H1 (cell line): ENCODE results near the gene ASB8. TPM values are rescaled to one million over a fixed set of nuclear protein-coding genes. Genes with fewer than 3 reads are reported as not detected.

Experiments
- CTCF ChIA-PET: fragments of 300-600 bp; sonication (Branson Sonifier 250); formaldehyde crosslinking; loops from one replicate; lab custom pipeline; 2021; ENCODE audit not compliant: partially characterized antibody; lab: Charles Lee
- POLR2A ChIA-PET: fragments of 300-600 bp; sonication (Branson Sonifier 250); formaldehyde crosslinking; loops from one replicate; lab custom pipeline; 2021; ENCODE audit warnings: inconsistent platforms; ENCODE audit not compliant: partially characterized antibody; lab: Charles Lee
- DNase-seq, 2 experiments: peaks; one replicate each; pipeline versions ENCODE4 v3.0.0 to v3.0.0-alpha.2; 2010 to 2022; ENCODE audit warnings: low spot score in 2 of 2, low read depth in 1 of 2, mixed read lengths in 1 of 2
- FAIRE-seq: peaks from 2 replicates; lab custom pipeline; 2011; peaks lifted over from hg19 to GRCh38; lab: Jason Lieb, UNC
- H2AFZ ChIP-seq: 2 replicates; pipeline ENCODE4 v1.8.1; 2012; ENCODE audit warnings: low read length, inconsistent platforms
- H2AK5ac ChIP-seq: 2 replicates; pipeline ENCODE4 v1.6.1; 2013; ENCODE audit warnings: low read depth, low read length
- H2BK120ac ChIP-seq: replicated peaks from 2 replicates; pipeline ENCODE3; 2013; ENCODE audit warnings: low read depth, low read length, inconsistent platforms
- H2BK12ac ChIP-seq: 2 replicates; pipeline ENCODE4 v1.6.1; 2013; ENCODE audit warnings: low read depth, low read length
- H2BK15ac ChIP-seq: 2 replicates; pipeline ENCODE4 v1.6.1; 2013; ENCODE audit warnings: low read length
- H2BK20ac ChIP-seq: 2 replicates; pipeline ENCODE4 v1.6.1; 2013; ENCODE audit warnings: low read length
- H2BK5ac ChIP-seq: 2 replicates; pipeline ENCODE4 v1.6.1; 2013; ENCODE audit warnings: low read depth, low read length
- H3K14ac ChIP-seq: 2 replicates; pipeline ENCODE4 v1.6.1; 2013; ENCODE audit warnings: inconsistent platforms; ENCODE audit not compliant: insufficient read length
- H3K18ac ChIP-seq: 2 replicates; pipeline ENCODE4 v1.6.1; 2013; ENCODE audit warnings: low read length; ENCODE audit errors: extremely low read depth
- H3K23ac ChIP-seq: 2 replicates; pipeline ENCODE4 v1.6.1; 2013; ENCODE audit warnings: inconsistent platforms; ENCODE audit not compliant: insufficient read length
- H3K23me2 ChIP-seq: 2 replicates; pipeline ENCODE4 v1.6.1; 2013; ENCODE audit warnings: low read depth, low read length
- H3K27ac ChIP-seq: 2 replicates; pipeline ENCODE4 v1.6.1; 2011; ENCODE audit warnings: low read depth, low read length, inconsistent platforms
- H3K27me3 ChIP-seq, 4 experiments: replicated peaks in 1 of 4; 1 replicate in 1 of 4; 2 replicates in 3 of 4; pipeline versions ENCODE4 v1.6.1 to v1.8.1; 2011 to 2013; ENCODE audit warnings: low read length in 3 of 4, mild to moderate bottlenecking in 3 of 4, inconsistent platforms in 2 of 4, mixed read lengths in 2 of 4, moderate library complexity in 1 of 4; ENCODE audit not compliant: control insufficient read depth in 3 of 4, insufficient read depth in 3 of 4; ENCODE audit errors: extremely low read depth in 1 of 4
- H3K36me3 ChIP-seq, 4 experiments: 2 replicates each; pipeline versions ENCODE4 v1.6.1 to v1.8.1; 2011 to 2013; ENCODE audit warnings: mild to moderate bottlenecking in 4 of 4, low read length in 3 of 4, moderate library complexity in 2 of 4, control low read depth in 1 of 4, inconsistent platforms in 1 of 4; ENCODE audit not compliant: insufficient read depth in 4 of 4, control insufficient read depth in 2 of 4
- H3K4ac ChIP-seq: replicated peaks from 2 replicates; pipeline ENCODE3; 2013; ENCODE audit warnings: low read length, low read depth, mixed read lengths, inconsistent platforms; ENCODE audit not compliant: insufficient read length
- H3K4me1 ChIP-seq, 4 experiments: replicated peaks in 1 of 4; 1 replicate in 1 of 4; 2 replicates in 3 of 4; pipeline versions ENCODE4 v1.6.1 to v1.8.1; 2011 to 2013; ENCODE audit warnings: low read length in 3 of 4, inconsistent platforms in 2 of 4, mixed read lengths in 1 of 4; ENCODE audit not compliant: insufficient read depth in 4 of 4, control insufficient read depth in 3 of 4
- H3K4me2 ChIP-seq, 2 experiments: 2 replicates each; pipeline versions ENCODE4 v1.6.1 to v1.8.1; 2011 to 2013; ENCODE audit warnings: low read depth in 2 of 2, low read length in 2 of 2, control low read depth in 1 of 2, inconsistent platforms in 1 of 2, mild to moderate bottlenecking in 1 of 2; ENCODE audit not compliant: insufficient read depth in 1 of 2
- H3K4me3 ChIP-seq, 4 experiments: fragments of 200-600, 300-600 bp in 1 of 4; sonication (generic), shearing (Covaris generic), sonication (Bioruptor Twin) in 1 of 4; 2 replicates each; pipeline versions ENCODE4 v1.5.1 to v1.8.1; 2011 to 2016; ENCODE audit warnings: low read length in 4 of 4, low read depth in 3 of 4, control low read depth in 2 of 4, inconsistent platforms in 2 of 4, mild to moderate bottlenecking in 2 of 4, mixed read lengths in 1 of 4, moderate library complexity in 1 of 4; ENCODE audit not compliant: insufficient read depth in 2 of 4; ENCODE audit errors: extremely low read depth in 1 of 4
- H3K56ac ChIP-seq: replicated peaks from 2 replicates; pipeline ENCODE3; 2013; ENCODE audit warnings: low read depth, mild to moderate bottlenecking, mixed read lengths, low read length, inconsistent platforms; ENCODE audit not compliant: insufficient read length
- H3K79me1 ChIP-seq: 2 replicates; pipeline ENCODE4 v1.6.1; 2013; ENCODE audit warnings: low read depth, low read length, control low read depth
- H3K79me2 ChIP-seq, 2 experiments: 2 replicates each; pipeline versions ENCODE4 v1.6.1 to v1.8.1; 2012 to 2013; ENCODE audit warnings: low read length in 2 of 2, mild to moderate bottlenecking in 2 of 2, inconsistent platforms in 1 of 2; ENCODE audit not compliant: insufficient read depth in 2 of 2, control insufficient read depth in 1 of 2
- H3K9ac ChIP-seq, 4 experiments: replicated peaks in 1 of 4; 1 replicate in 1 of 4; 2 replicates in 3 of 4; pipeline versions ENCODE4 v1.6.1 to v1.8.1; 2011 to 2013; ENCODE audit warnings: low read depth in 3 of 4, low read length in 3 of 4, control low read depth in 2 of 4, mild to moderate bottlenecking in 2 of 4, moderate library complexity in 2 of 4, inconsistent platforms in 1 of 4; ENCODE audit errors: extremely low read depth in 1 of 4
- H3K9me3 ChIP-seq, 2 experiments: 2 replicates each; pipeline versions ENCODE4 v1.6.1 to v1.8.1; 2012 to 2013; ENCODE audit warnings: mild to moderate bottlenecking in 2 of 2, moderate library complexity in 2 of 2, control low read depth in 1 of 2, inconsistent platforms in 1 of 2, low read depth in 1 of 2, low read length in 1 of 2, mixed read lengths in 1 of 2; ENCODE audit not compliant: insufficient read depth in 2 of 2
- H4K20me1 ChIP-seq, 2 experiments: replicated peaks in 1 of 2; 2 replicates each; pipeline versions ENCODE3 to v1.8.1; 2011 to 2013; ENCODE audit warnings: inconsistent platforms in 2 of 2, low read length in 2 of 2, mild to moderate bottlenecking in 1 of 2; ENCODE audit not compliant: insufficient read depth in 2 of 2, control insufficient read depth in 1 of 2
- H4K5ac ChIP-seq: 2 replicates; pipeline ENCODE4 v1.6.1; 2013; ENCODE audit warnings: low read length, low read depth, mixed read lengths, inconsistent platforms; ENCODE audit not compliant: insufficient read length
- H4K8ac ChIP-seq: 2 replicates; pipeline ENCODE4 v1.8.0; 2013; ENCODE audit warnings: mild to moderate bottlenecking, moderate library complexity, low read length, inconsistent platforms; ENCODE audit not compliant: insufficient read depth; ENCODE audit errors: extremely low read depth
- H4K91ac ChIP-seq: replicated peaks from 2 replicates; pipeline ENCODE3; 2013; ENCODE audit warnings: low read length, mixed read lengths, inconsistent platforms; ENCODE audit not compliant: insufficient read length
- BRCA1 ChIP-seq: IDR thresholded peaks from 2 replicates; pipeline ENCODE4 v1.6.1; 2012; ENCODE audit warnings: low read depth, low read length, improper control_type of control experiment
- CHD1 ChIP-seq: IDR thresholded peaks from 2 replicates; pipeline ENCODE4 v1.6.1; 2012; ENCODE audit warnings: low read depth, low read length, improper control_type of control experiment
- GABPA ChIP-seq: IDR thresholded peaks from 2 replicates; pipeline ENCODE4 v1.6.1; 2011; ENCODE audit warnings: mild to moderate bottlenecking, low read length, moderate library complexity, borderline replicate concordance; ENCODE audit not compliant: insufficient read depth
- JUN ChIP-seq: IDR thresholded peaks from 2 replicates; pipeline ENCODE4 v1.6.1; 2011; ENCODE audit warnings: low read depth, mild to moderate bottlenecking, improper control_type of control experiment, low read length
- KDM4A ChIP-seq: IDR thresholded peaks from one replicate; pipeline ENCODE4 v1.7.1; 2012; ENCODE audit warnings: low read depth, mild to moderate bottlenecking, moderate library complexity, low read length, inconsistent platforms; ENCODE audit not compliant: severe bottlenecking
- TAF1 ChIP-seq: IDR thresholded peaks from 2 replicates; pipeline ENCODE4 v1.6.1; 2011; ENCODE audit warnings: mild to moderate bottlenecking, low read depth, low read length
- TBP ChIP-seq: IDR thresholded peaks from 2 replicates; pipeline ENCODE4 v1.6.1; 2011; ENCODE audit warnings: low read depth, low read length, improper control_type of control experiment
- YY1 ChIP-seq: IDR thresholded peaks from 2 replicates; pipeline ENCODE4 v1.6.1; 2011; ENCODE audit warnings: low read depth, mild to moderate bottlenecking, low read length
- WGBS, 2 experiments: shearing (Covaris generic) in 1 of 2; methylation state at CpG; one replicate each; pipeline versions ENCODE4 v1.1.6 to v1.1.7; 2013 to 2015; ENCODE audit warnings: low lambda C conversion rate in 2 of 2, mixed read lengths in 2 of 2, inconsistent platforms in 1 of 2, low coverage in 1 of 2, missing lambda C conversion rate in 1 of 2; ENCODE audit not compliant: insufficient replicate concordance in 2 of 2, insufficient coverage in 1 of 2, insufficient read length in 1 of 2; ENCODE audit errors: extremely low coverage in 1 of 2, missing lambda C conversion rate in 1 of 2; 5-methylcytosine and 5-hydroxymethylcytosine counted together
- polyA plus RNA-seq, 7 experiments: library from polyadenylated mRNA; depleted of rRNA in 3 of 7; stranded (reverse) in 5 of 7; unstranded in 2 of 7; fragments of >200 nt in 5 of 7; fragments of 200-250 nt in 2 of 7; gene quantifications; 1 replicate in 5 of 7; 2 replicates in 1 of 7; 4 replicates in 1 of 7; pipeline versions ENCODE4 v1.2.1 to v1.2.3, GENCODE V29; 2011 to 2013; ENCODE audit warnings: missing spikeins in 2 of 7, mixed read lengths in 2 of 7
- total RNA-seq: library from RNA; stranded (reverse); fragmentation: NEBNext Ultra II Directional; extraction: Animal tissue kit (Norgen Biotek cat#: 25700); gene quantifications from 2 replicates; pipeline ENCODE4 v1.2.1, GENCODE V29; 2021

Gene ASB8
- total and polyA plus RNA-seq, 2 of the 8 experiments (the other 6 are each of a cell fraction or from before 2014, with no cell fraction given) = 3.8 to 8.3 TPM

DNA sequence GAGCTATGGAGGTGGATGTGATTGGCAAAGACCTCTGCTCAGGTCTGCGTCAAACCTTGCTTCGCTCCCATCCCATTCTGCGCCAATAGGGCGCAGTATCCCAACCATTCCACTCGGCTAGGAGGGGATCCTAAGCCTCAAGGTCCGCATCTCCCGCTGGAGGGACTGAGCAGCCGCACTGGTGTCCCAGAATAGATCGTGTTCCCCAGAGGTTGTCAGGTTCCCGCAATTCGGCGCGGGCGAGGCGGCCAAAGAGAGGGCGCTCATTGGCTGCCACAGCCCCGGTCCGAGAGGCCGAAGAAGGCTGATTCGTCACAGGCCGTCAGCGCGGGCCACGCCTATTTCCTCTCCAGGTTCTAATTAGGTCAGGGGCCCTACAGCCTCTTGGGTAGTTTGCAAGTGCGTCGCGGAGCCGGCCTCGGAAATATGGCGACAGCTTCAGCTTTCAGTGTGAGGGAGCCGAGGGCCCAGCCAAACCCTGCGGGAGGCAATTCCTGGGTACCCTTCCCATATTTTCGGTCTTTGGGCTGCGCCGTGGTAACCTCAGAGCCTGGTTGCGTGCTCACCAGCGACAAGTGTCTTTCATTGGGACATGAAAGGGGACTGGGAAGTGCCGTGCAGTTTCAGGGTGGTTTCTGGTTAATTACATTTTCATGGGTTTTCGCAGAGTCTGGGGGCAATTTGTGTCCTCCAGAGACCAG lies 40.8 kb upstream of the ASB8 start:
- peak overlapping the region; percentile 63 to 90 (median 76) for H3K4me3 ChIP-seq
- peaks cover 0 to 2% (median 2%) of the 10 kb centered on the region in 4 experiments; a peak in 2 of 7 replicates for H3K4me1 ChIP-seq
- WGBS, 2 experiments = 8% methylated on average over 39 of the region's 39 CpGs; no CpG with 5 or more reads in 1 of the 2 experiments
- H3K18ac ChIP-seq = peak overlapping the region; percentile 100
- H3K36me3 ChIP-seq = no peaks in the 10 kb centered on the region
- DNase-seq = peak; percentile 92 to 93
- peak overlapping the region; percentile 44 for H3K56ac ChIP-seq
- peak overlapping the region; percentile 84 for H2BK12ac ChIP-seq
- peaks cover 5 to 23% (median 23%) of the 10 kb centered on the region in 4 experiments for H3K27me3 ChIP-seq
- peak overlapping the region; percentile 92 for H4K91ac ChIP-seq
- peak overlapping the region; percentile 99 for H2AFZ ChIP-seq
- peak overlapping the region; percentile 89 for H4K8ac ChIP-seq
- H3K27ac ChIP-seq = peak overlapping the region; percentile 66; the same call in 1 of the 2 replicates
- peaks cover 12% of the 10 kb centered on the region for H3K23me2 ChIP-seq
- peak overlapping the region; percentile 72 for H2BK20ac ChIP-seq
- peak overlapping the region; percentile 73 for H3K4ac ChIP-seq
- ChIA-PET CTCF (interaction anchor here (0.6 to 6.0 kb wide), 11 partner anchors 11 to 443 kb away, joined by 3 to 63 read pairs (median 5); partner anchors contain the start of gene ASB8), POLR2A (interaction anchor here (0.6 to 2.4 kb wide), 15 partner anchors 9 to 257 kb away, joined by 3 to 10 read pairs (median 4); partner anchors contain the start of genes ASB8, PFKM and SENP1)
- no peak overlapping the region for H3K23ac ChIP-seq
- no peaks in the 10 kb centered on the region for H4K20me1 ChIP-seq
- peak overlapping the region; percentile 97 for H2BK5ac ChIP-seq
- peak overlapping the region; percentile 72; the same call in 1 of the 2 replicates for H2BK15ac ChIP-seq
- peak overlapping the region; percentile 47 for H2BK120ac ChIP-seq
- H2AK5ac ChIP-seq = no peak overlapping the region
- peak overlapping the region; percentile 81 to 94 for H3K4me2 ChIP-seq
- no peak overlapping the region for H3K14ac ChIP-seq
- peak overlapping the region; percentile 31 for H4K5ac ChIP-seq
- H3K79me1 ChIP-seq = no peaks in the 10 kb centered on the region
- peak overlapping the region in 3 of 4 experiments; percentile 76 to 85 (median 83); a peak in 6 of 7 replicates for H3K9ac ChIP-seq
- peak; percentile 76 for FAIRE-seq
- H3K79me2 ChIP-seq = no peaks in the 10 kb centered on the region
- 0 out of 4 replicates have a peak, but pooled peaks cover 0 to 4% of the 10 kb centered on the region in 2 experiments for H3K9me3 ChIP-seq
- TF ChIP-seq GABPA (no peak), YY1 (peak; percentile 87; the same call in 1 of the 2 replicates), CHD1 (no peak), JUN (no peak), KDM4A (peak; percentile 86), TAF1 (peak; percentile 89), TBP (peak; percentile 81), BRCA1 (no peak)
